ENCODE results near the gene GOT1.

GOT1 gene

DNA sequence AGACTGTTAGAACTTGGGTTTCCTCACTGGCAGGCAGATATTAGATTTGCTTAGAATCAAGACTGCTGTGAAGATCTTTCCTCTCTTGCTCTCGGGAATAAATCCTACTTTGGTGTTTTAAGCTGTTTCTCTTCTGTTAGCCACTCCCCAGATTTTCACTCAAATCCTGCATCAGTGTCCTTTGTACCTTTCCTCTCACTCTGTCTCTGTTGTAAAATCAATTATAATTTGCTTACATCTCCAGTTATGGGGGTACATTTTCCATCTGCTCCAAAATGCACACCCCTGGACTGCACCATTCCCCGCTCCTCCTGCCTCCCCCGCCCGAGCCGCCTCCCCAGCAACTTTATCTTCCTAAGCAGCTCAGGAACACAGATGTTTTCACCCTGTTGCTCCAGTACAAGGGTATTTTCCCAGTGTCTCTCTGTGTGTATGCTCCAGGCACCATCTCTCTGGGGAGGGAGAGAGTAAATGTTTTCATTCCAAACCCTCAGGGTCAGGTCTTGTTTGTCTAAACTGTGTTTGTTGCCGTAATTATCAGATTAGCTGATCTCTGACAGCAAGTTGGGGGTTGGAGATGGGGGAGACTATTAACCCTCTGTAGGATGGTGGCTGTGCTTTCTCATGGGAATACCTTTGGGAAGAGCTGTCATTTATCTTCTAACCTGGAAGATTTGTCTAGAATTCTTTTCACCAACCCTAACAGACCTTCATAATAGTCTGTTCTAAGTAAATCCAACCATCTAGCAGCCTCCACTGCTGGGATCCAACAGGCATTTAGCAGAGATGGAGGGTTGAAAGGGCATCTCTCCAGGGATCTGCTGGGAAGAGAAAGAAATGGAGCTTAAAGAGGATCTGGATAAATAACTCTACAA, 20.4 kb upstream of the GOT1 start:
- DNase-seq (ENCODE audit: low read depth), result no peak
- no peak for TF ChIP-seq CTCF (IDR thresholded peaks at IDR 0.05; ENCODE audit: insufficient read depth, low read depth, low read length, missing control alignments)

GRCh38 chr10:99450156-99450555, 19.7 kb upstream of the GOT1 start:
- no peak overlapping the region for H3K4me3 ChIP-seq (ENCODE audit: low read length)
- no peak for DNase-seq (ENCODE audit: low read depth)
- no peak for TF ChIP-seq CTCF (IDR thresholded peaks at IDR 0.05; ENCODE audit: insufficient read depth, low read depth, low read length, missing control alignments)

More for the DNA sequence above, 20.4 kb upstream of the GOT1 start:
- no peak overlapping the region for H3K4me3 ChIP-seq (ENCODE audit: low read length)

- no peak for DNase-seq (ENCODE audit: low read depth)
- H3K4me3 ChIP-seq (ENCODE audit: low read length), result no peak overlapping the region
- no peak for TF ChIP-seq CTCF (IDR thresholded peaks at IDR 0.05; ENCODE audit: insufficient read depth, low read depth, low read length, missing control alignments)
These were observed 18.6 kb upstream of the GOT1 start for GRCh38 chr10:99449023-99449422.

DNA sequence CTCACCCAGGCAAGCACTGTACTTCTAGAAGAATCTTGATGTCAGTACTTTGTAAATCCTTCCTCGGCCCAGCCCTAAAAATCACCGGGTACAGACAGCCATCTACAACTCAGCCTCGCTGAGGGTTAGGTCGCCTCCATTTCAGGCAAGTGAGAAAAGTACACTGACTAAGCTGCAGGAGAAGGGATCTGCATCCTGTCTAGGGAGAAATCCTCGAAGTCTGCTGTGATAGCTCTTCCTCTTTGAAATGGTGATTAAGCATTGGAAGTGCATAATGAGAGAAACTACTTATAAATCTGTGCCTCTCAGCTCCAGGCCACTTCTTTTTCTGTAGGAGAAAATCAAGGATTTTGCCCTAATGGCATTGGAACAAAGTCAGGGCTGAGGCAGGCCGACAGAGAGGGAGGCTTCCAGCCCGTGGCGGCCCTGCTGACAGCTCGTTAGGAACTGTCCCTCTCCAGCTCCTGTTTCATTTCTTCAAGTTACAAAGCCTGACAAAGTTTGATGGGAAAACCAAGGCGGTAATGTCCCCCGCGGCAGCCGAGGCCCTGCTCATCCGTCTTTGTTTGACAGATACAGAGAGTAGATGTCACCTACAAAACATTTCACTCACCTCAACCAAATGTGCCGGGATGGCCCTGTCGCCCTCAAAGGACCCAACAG, 14.1 kb upstream of the GOT1 start:
- no peak for DNase-seq (ENCODE audit: low read depth)
- H3K4me3 ChIP-seq (ENCODE audit: low read length), result no peak overlapping the region
- TF ChIP-seq CTCF (IDR thresholded peaks at IDR 0.05; ENCODE audit: insufficient read depth, low read depth, low read length, missing control alignments), result no peak

GRCh38 chr10:99443500-99443899, 13.1 kb upstream of the GOT1 start:
- no peak for TF ChIP-seq CTCF (IDR thresholded peaks at IDR 0.05; ENCODE audit: insufficient read depth, low read depth, low read length, missing control alignments)
- H3K4me3 ChIP-seq (ENCODE audit: low read length), result no peak overlapping the region
- DNase-seq (ENCODE audit: low read depth), result no peak

DNA sequence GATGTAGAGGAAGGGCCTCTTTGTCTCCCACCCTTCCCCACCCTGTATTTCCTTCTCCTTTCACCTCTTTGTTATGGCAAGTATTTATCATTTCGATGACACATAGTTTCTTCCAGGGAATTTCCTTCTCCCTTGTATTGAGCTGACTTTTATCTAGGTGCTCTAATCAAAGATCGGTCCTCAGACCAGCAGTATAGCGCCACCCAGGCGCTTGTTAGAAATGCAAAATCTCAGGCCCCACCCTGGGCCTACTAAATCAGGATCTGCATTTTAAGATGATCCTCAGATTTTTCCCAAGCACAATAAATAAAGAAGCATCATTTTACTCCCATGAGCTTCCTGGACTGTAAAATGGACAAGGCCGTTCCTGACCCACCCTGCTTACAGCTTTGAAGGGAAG, 12.0 kb upstream of the GOT1 start:
- TF ChIP-seq CTCF (IDR thresholded peaks at IDR 0.05; ENCODE audit: insufficient read depth, low read depth, low read length, missing control alignments), result no peak
- H3K4me3 ChIP-seq (ENCODE audit: low read length), result no peak overlapping the region

More for the DNA sequence above, 12.0 kb upstream of the GOT1 start:
- DNase-seq (ENCODE audit: low read depth), result no peak

Measured in epithelial cell of esophagus (primary cell).